GM19351 (cell line): ENCODE data around the gene GATAD2A.
"Not testable (repeated sequence)": the region's sequence is repeated elsewhere in the genome, so short reads cannot be mapped to it uniquely, and the experiment has no call there.

ENCODE experiments used
- ATAC-seq: cut with Tn5 transposase; IDR thresholded peaks from one replicate; pipeline ENCODE4 v1.9.1; 2021; ENCODE audit warnings: mild to moderate bottlenecking, moderate library complexity; ENCODE audit not compliant: unreplicated experiment

Gene GATAD2A

GRCh38 chr19:19404879-19405860 is at the start of gene GATAD2A:
GATAD2A (plus strand) TSS chr19:19405675; CDS start chr19:19465346, 59,671 bp downstream.
- ATAC-seq: peak; percentile 72

- ATAC-seq: no peak
These were observed 49.0 kb upstream of the GATAD2A start for GRCh38 chr19:19356500-19356899.

- no peak for ATAC-seq
These were observed 48.4 kb upstream of the GATAD2A start for GRCh38 chr19:19356901-19357566.

- peak; percentile 72 for ATAC-seq
These were observed 44.3 kb upstream of the GATAD2A start for GRCh38 chr19:19361075-19361594.

- ATAC-seq: no peak
These were observed 43.4 kb upstream of the GATAD2A start for GRCh38 chr19:19362075-19362474.

- ATAC-seq: peak; percentile 87
These were observed 38.8 kb upstream of the GATAD2A start for GRCh38 chr19:19366434-19367396.

GRCh38 chr19:19368087-19368486 is 37.4 kb upstream of the GATAD2A start:
- ATAC-seq: no peak

- no peak for ATAC-seq
These were observed 34.4 kb upstream of the GATAD2A start for GRCh38 chr19:19371059-19371458.

- peak; percentile 96 for ATAC-seq
These were observed 32.6 kb upstream of the GATAD2A start for GRCh38 chr19:19372656-19373416.

- ATAC-seq: no peak
These were observed 25.9 kb upstream of the GATAD2A start for GRCh38 chr19:19379527-19379926.

- not testable (repeated sequence) for ATAC-seq
These were observed 25.2 kb upstream of the GATAD2A start for GRCh38 chr19:19380316-19380715.

GRCh38 chr19:19381007-19381926 is 24.2 kb upstream of the GATAD2A start:
- ATAC-seq: no peak

- no peak for ATAC-seq
These were observed 23.4 kb upstream of the GATAD2A start for GRCh38 chr19:19382118-19382517.

- no peak for ATAC-seq
These were observed 21.0 kb upstream of the GATAD2A start for GRCh38 chr19:19384486-19384885.

GRCh38 chr19:19385131-19385895 is 20.2 kb upstream of the GATAD2A start:
- peak; percentile 88 for ATAC-seq

- ATAC-seq: peak; percentile 16
These were observed 19.3 kb upstream of the GATAD2A start for GRCh38 chr19:19385896-19386869.

- no peak for ATAC-seq
These were observed 18.4 kb upstream of the GATAD2A start for GRCh38 chr19:19387108-19387507.
